OCI-M1 (cell line): Measurements from ENCODE around the gene SV2C.

Source experiments
- DNase-seq: peaks from one replicate; lab custom pipeline; 2025; lab: John Stamatoyannopoulos, UW

The SV2C gene

GRCh38 chr5:76383126-76383832, 300.1 kb downstream of the SV2C start:
- DNase-seq: no peak

DNA sequence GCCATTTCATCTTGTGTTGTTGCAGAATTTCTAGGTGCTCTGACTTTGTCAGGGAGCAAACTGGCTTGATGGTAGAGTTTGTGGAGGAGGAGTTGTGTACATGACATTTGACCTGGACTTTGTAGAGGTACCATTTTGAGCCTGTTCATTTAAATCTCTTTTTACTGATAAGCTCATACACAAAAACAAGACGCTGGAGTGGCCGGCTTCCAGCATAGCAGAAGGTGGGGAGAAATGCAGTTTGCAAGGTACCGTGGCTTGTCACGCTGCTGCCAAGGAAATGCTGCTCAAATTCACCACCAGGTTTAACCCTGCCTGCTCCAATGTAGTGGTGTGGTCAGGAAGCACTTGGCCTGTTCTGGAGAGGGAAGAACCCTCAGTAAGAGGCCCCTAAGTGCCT, 301.0 kb downstream of the SV2C start:
- no peak for DNase-seq

GRCh38 chr5:76384705-76385104, 301.5 kb downstream of the SV2C start:
- no peak for DNase-seq

DNA sequence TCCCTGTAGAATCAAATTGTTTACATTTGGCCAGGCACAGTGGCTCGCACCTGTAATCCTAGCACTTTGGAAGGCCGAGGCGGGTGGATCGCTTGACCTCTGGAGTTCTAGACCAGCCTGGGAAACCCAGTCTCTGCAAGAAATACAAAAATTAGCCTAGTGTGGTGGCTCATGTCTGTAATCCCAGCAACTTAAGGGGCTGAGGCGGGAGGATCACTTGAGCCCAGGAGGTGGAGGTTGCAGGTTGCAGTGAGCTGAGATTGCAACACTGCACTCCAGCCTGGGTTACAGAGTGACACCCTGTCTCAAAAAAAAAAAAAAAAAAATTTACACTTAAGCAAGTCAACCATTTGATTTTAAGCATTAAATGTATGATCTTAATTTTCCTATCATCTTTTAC, 302.4 kb downstream of the SV2C start:
- DNase-seq: no peak

- DNase-seq: no peak
Measured at GRCh38 chr5:76386360-76386759, 303.2 kb downstream of the SV2C start.

DNA sequence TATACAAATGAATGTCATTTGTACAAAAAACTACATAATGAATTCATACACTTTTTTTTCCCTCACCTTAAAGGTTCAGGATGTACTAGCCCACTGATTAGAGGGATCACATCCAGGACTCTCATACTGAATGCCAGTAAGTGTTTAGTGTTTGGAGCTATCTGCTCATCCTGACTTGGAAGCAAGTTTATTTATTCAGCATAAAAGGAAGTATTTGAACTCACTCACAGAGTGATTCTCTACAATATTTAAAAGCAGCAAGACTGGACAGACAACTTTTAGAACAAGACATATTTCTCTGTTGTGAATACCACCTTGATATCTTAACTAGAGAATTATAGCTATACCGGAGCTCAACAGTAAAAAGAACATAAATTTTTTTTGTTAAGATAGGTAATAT, 305.1 kb downstream of the SV2C start:
- no peak for DNase-seq

DNA sequence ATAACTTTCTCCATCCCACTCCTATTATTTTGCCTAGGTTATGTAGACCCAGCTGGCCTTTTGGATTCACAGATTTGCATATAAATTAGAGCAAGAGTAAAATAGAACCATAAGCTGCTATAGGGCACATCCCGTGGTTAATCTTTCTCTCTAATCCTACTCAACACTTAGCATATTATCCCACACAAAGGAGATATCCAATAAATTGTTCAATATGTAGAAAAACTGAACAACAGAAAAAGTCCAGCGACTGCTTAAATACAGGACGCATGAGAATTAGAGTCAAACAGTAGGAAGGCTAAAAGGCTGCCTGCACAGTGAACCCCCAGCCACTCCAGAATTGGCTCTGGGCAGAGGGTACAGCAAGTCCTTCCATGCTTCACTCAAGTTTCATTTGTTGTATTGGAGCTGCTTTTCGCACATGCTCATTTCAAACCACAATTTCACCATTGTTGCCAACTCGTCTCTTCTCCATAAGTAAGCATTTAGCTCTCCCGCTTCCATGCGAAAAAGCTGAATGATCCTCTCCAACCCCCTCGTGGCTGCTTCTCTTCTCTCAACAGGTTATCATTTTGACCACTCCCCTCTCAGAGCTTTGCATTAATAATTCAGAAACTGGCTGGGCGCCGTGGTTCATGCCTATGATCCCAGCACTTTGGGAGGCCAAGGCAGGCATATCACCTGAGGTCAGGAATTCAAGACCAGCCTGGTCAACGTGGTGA, 305.8 kb downstream of the SV2C start:
- DNase-seq: no peak

GRCh38 chr5:76389513-76390154, 306.5 kb downstream of the SV2C start:
- no peak for DNase-seq

DNA sequence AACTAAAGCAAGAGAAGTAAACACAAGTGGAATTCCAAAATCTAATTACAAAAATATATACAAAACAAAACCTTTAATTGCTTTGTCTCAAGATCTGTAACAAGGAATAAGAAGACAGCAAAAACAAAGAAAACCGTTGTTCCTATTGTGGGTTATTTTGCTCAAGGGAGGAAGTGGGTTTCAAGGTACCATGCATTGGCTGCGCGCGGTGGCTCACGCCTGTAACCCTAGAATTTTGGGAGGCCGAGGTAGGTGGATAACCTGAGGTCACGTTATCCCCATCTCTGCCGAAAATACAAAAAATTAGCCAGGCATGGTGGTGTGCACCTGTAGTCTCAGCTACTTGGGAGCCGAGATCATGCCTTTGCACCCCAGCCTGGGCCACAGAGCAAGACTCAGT, 307.8 kb downstream of the SV2C start:
- no peak for DNase-seq

DNA sequence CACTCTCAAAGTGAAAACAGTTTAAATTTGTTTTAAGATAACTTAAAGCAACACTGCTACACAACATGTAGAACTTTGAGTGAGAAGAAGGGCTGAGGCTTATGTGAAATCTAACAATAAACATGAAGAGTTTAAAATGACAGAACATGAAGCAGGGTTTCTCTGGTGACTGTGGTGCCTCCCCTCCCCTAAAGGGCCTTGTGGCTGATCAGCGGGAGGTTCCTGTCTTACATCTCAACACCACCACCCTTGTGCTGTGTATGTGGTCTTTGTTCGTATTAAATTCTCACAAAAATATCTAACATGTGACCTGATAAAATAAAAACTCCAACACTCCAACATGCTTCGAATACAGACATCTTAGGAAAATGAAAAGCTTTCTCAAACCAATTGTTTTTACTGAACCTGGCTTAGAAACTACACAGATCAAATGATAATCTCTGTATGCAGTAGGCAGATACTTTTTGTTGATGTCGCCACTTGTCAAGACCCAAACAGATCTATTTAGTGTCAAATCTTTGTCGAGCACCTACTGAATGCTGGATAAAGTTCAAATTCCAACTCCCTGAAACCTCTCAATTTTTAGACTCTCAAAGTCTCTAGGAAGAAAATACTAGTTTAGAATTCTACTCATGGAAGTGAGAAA, 310.0 kb downstream of the SV2C start:
- no peak for DNase-seq

GRCh38 chr5:76397200-76397599, 314.0 kb downstream of the SV2C start:
- no peak for DNase-seq

DNA sequence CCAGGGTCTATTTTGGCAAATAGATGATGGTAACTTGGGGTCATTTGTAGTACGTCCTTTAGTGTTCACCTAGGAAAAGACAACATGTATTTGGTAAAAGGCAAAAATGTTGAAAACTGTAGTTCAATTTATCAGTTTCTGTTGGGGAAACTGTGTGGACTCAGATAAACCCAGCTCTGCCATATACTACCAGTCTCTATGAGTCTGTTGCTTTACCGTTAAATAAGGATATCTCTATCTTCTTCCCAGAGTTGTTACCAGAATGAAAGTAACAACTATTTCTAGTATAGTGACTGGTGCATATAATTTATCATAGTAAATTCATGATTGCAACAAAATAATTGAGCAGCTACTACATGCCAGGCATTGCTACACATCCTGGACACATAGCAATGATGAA, 316.1 kb downstream of the SV2C start:
- no peak for DNase-seq

GRCh38 chr5:76400466-76400865, 317.3 kb downstream of the SV2C start:
- DNase-seq: no peak

DNA sequence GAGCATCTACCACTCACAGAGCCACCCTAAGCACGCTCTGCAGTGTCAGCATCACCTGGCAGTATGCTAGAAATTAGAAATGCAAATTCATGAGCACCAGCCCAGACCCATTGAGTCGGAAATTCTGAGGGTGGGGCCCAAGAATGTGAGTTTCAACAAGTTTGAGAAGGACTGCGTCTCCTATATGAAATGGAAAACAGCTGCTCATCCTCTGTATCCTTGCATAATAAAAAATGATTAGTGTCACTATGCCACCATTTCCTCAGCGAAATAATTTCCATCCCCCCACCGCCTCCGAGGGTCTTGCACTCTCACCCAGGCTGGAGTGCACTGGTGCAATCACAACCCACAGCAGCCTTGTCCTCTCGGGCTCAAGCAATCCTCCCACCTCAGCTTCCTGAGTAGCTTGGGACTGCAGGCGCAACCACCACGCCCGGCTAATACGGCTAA, 318.6 kb downstream of the SV2C start:
- no peak for DNase-seq

DNA sequence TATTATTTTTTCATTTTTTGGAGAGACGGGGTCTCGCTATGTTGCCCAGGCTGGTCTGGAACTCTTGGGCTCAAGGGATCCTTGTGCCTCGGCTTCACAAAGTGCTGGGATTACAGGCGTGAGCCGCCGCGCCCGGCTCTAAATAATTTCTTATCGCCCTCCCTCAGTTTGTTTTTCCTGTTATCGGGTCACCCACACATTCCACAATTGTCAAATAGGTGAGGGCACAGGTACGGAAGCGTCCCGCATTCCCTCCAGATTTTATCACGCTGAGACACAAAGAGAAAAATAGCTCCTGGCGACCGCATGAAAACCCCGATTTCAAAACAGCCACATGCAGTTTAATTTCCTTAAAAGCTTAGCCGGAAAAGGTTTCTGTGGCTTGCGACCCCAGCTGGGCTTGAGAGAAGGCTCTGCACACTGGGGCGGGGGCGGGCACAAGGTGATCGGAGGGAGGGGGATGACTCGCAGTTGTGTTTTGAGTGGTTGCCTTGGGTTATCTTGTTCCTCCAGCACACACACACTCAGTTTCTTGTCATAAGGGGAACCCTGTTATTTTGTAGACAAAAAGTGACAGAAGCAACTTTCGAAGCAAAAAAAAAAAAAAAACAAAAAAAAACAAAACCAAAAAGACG, 319.2 kb downstream of the SV2C start:
- DNase-seq: peak; percentile 87

DNA sequence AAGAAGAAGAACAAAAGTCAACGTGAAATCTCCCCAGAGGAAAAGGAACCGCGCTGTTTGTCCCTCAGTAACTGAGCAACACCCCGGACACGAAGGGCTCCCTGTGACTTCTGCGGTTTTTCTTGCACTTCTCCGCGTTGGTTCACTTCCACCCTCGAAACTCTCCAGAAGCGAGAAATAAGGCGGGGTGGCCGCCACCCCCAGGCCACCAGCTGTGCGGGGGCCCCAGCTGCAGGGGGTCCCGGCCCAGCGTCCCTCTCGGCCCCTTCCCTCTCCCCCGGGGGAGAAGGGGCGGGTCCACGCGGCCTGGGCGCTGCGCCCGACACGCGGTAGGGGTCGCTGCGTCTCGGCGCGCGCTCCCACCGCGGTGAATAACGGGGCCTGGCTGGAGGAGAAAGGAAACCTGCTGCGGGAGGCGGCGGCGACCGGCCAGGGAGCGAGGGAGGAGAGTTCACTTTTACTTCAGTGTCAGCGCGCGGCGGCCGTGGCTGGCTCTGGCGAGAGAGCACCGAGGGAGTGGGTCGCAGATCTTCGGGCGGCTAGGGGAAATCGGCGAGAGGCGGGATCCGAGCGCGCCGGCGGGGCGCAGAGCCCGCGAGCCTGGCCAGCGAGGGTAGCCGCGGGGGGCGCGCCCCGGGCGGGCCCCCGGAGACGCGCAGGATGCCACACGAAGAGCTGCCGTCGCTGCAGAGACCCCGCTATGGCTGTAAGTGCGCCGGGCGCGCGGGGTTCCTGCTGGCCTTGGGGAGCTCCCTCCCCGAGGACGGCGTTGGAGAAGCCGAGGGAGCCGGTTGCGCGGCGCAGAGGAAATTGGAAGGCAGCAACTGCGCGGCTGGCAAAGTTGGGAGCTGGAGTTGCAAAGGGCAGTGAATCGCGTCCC, 319.9 kb downstream of the SV2C start, which contains the start of gene IQGAP2:
Gene IQGAP2 (plus strand): TSS at position 400 of the 880 bp plus-strand sequence. CDS start 261 bp downstream, at position 661.
- DNase-seq: peak; percentile 87
